SK-N-MC (cell line): ENCODE data around the gene ATP6V1G1.

Experiments
- EZH2 ChIP-seq: fragments of 200-600 bp; sonication (generic); IDR thresholded peaks from one replicate; pipeline ENCODE4 v1.6.1; 2017; ENCODE audit warnings: antibody characterized with exemption
- FOXP2 ChIP-seq: optimal IDR thresholded peaks from 2 replicates; pipeline ENCODE3; 2011; ENCODE audit warnings: mild to moderate bottlenecking, moderate library complexity; ENCODE audit not compliant: insufficient read depth; ENCODE audit errors: extremely low read length, control extremely low read depth
- POLR2AphosphoS5 ChIP-seq: IDR thresholded peaks from 2 replicates; pipeline ENCODE4 v1.6.1; 2012; ENCODE audit warnings: mild to moderate bottlenecking, low read depth, low read length, borderline replicate concordance

DNA sequence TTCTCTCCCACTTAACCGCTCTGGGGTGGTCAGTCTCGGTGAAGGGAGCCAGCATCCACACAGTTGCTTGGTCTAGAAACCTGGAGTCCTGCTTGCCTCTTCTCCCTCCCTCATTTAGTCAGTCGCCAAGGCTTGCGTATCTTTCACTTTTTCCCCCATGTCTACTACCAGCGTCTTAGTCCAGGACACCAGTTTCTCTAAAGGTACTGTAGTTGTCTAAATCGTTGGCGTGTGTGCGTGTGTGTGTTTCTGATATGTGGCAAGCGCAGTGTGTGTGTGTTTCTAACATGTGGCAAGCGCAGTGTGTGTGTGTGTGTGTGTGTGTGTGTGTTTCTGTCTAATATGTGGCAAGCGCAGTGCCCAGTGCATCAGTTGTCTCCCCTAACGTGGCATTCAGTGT, 641 bp downstream of the ATP6V1G1 start:
- TF ChIP-seq POLR2AphosphoS5, result no peak
- no peak for TF ChIP-seq EZH2
- no peak for TF ChIP-seq FOXP2
